ENCODE results near the gene UROC1.
A peak's percentile ranks its signal among the peaks of the same experiment; 100 is the strongest.

Gene UROC1

GRCh38 chr3:126512026-126512425, 5.5 kb downstream of the UROC1 start:
- no peak overlapping the region for H4K8ac ChIP-seq (ENCODE audit: low read length)
- no peak overlapping the region for H3K4me2 ChIP-seq (ENCODE audit: low read length, poor library complexity, severe bottlenecking)
- no peak for DNase-seq
- peaks cover 21 to 27% of the 10 kb centered on the region in 2 experiments for H3K27me3 ChIP-seq (ENCODE audit: control insufficient read depth in 1 of 2, insufficient read depth in 1 of 2, low read length in 2 of 2)
- H3K4me1 ChIP-seq (ENCODE audit: control insufficient read depth, insufficient read depth, low read depth, low read length) = peaks cover 4% of the 10 kb centered on the region
- H3K4ac ChIP-seq (ENCODE audit: low read depth in 1 of 2, low read length in 2 of 2) = no peak overlapping the region
- no peak overlapping the region for H3K18ac ChIP-seq (ENCODE audit: low read depth in 1 of 2, low read length in 2 of 2)
- no peak overlapping the region for H2AFZ ChIP-seq (ENCODE audit: low read depth, low read length)
- 74% methylated on average over 7 of the region's 7 CpGs for WGBS
- H3K23ac ChIP-seq (ENCODE audit: low read length in 2 of 2) = no peak overlapping the region
- no peak overlapping the region for H4K91ac ChIP-seq (ENCODE audit: low read length)
- no peak overlapping the region for H2BK120ac ChIP-seq (ENCODE audit: low read depth, low read length)
- no peaks in the 10 kb centered on the region for H3K79me1 ChIP-seq (replicated peaks; ENCODE audit: low read length, poor library complexity, severe bottlenecking)
- H3K36me3 ChIP-seq (ENCODE audit: control insufficient read depth in 1 of 2, insufficient read depth in 2 of 2, low read depth in 1 of 2, low read length in 2 of 2) = no peaks in the 10 kb centered on the region
- H3K27ac ChIP-seq (ENCODE audit: low read length, poor library complexity, severe bottlenecking) = no peak overlapping the region
- no peak overlapping the region for H2AK5ac ChIP-seq (ENCODE audit: low read length, severe bottlenecking)
- no peak overlapping the region for H2BK15ac ChIP-seq (ENCODE audit: low read depth, poor library complexity, severe bottlenecking)
- H2BK5ac ChIP-seq (ENCODE audit: low read depth, low read length, poor library complexity, severe bottlenecking) = no peak overlapping the region
- H3K4me3 ChIP-seq (ENCODE audit: insufficient read depth in 1 of 2, low read depth in 1 of 2, low read length in 2 of 2) = no peak overlapping the region
- no peaks in the 10 kb centered on the region for H3K9me3 ChIP-seq (ENCODE audit: control insufficient read depth, low read length)
- peak overlapping the region in 1 of 2 experiments; percentile 4 for H3K14ac ChIP-seq (ENCODE audit: low read length in 2 of 2)
- H2BK12ac ChIP-seq (ENCODE audit: low read length in 2 of 2) = no peak overlapping the region
- no peak overlapping the region for H3K9ac ChIP-seq (ENCODE audit: low read length)

GRCh38 chr3:126511291-126511690, 6.3 kb downstream of the UROC1 start:
- no peak overlapping the region for H3K14ac ChIP-seq (ENCODE audit: low read length in 2 of 2)
- no peak overlapping the region for H3K4me3 ChIP-seq (ENCODE audit: insufficient read depth in 1 of 2, low read depth in 1 of 2, low read length in 2 of 2)

GRCh38 chr3:126510308-126510910, 7.2 kb downstream of the UROC1 start:
- no peak overlapping the region for H3K9ac ChIP-seq (ENCODE audit: low read length)
- H2AFZ ChIP-seq (ENCODE audit: low read depth, low read length) = no peak overlapping the region
- H2BK120ac ChIP-seq (ENCODE audit: low read depth, low read length) = no peak overlapping the region
- no peak overlapping the region for H3K4me3 ChIP-seq (ENCODE audit: insufficient read depth in 1 of 2, low read depth in 1 of 2, low read length in 2 of 2)
- H3K79me1 ChIP-seq (replicated peaks; ENCODE audit: low read length, poor library complexity, severe bottlenecking) = no peaks in the 10 kb centered on the region
- no peak overlapping the region for H2BK12ac ChIP-seq (ENCODE audit: low read length in 2 of 2)
- no peaks in the 10 kb centered on the region for H3K9me3 ChIP-seq (ENCODE audit: control insufficient read depth, low read length)
- no peak overlapping the region for H3K14ac ChIP-seq (ENCODE audit: low read length in 2 of 2)
- no peak overlapping the region for H2AK5ac ChIP-seq (ENCODE audit: low read length, severe bottlenecking)
- no peak overlapping the region for H2BK15ac ChIP-seq (ENCODE audit: low read depth, poor library complexity, severe bottlenecking)
- no peak overlapping the region for H4K8ac ChIP-seq (ENCODE audit: low read length)
- no peak overlapping the region for H3K4ac ChIP-seq (ENCODE audit: low read depth in 1 of 2, low read length in 2 of 2)
- H3K27me3 ChIP-seq (ENCODE audit: control insufficient read depth in 1 of 2, insufficient read depth in 1 of 2, low read length in 2 of 2) = peaks cover 21 to 35% of the 10 kb centered on the region in 2 experiments
- DNase-seq = no peak
- H4K91ac ChIP-seq (ENCODE audit: low read length) = no peak overlapping the region
- WGBS = 93% methylated on average over 22 of the region's 22 CpGs
- peaks cover 4% of the 10 kb centered on the region for H3K4me1 ChIP-seq (ENCODE audit: control insufficient read depth, insufficient read depth, low read depth, low read length)
- no peak overlapping the region for H3K23ac ChIP-seq (ENCODE audit: low read length in 2 of 2)
- H3K18ac ChIP-seq (ENCODE audit: low read depth in 1 of 2, low read length in 2 of 2) = no peak overlapping the region
- H3K4me2 ChIP-seq (ENCODE audit: low read length, poor library complexity, severe bottlenecking) = no peak overlapping the region
- no peak overlapping the region for H3K27ac ChIP-seq (ENCODE audit: low read length, poor library complexity, severe bottlenecking)
- H2BK5ac ChIP-seq (ENCODE audit: low read depth, low read length, poor library complexity, severe bottlenecking) = no peak overlapping the region
- no peaks in the 10 kb centered on the region for H3K36me3 ChIP-seq (ENCODE audit: control insufficient read depth in 1 of 2, insufficient read depth in 2 of 2, low read depth in 1 of 2, low read length in 2 of 2)

More at GRCh38 chr3:126511291-126511690, 6.3 kb downstream of the UROC1 start:
- Histone ChIP-seq H2BK120ac (ENCODE audit: low read depth, low read length) (no peak overlapping the region), H3K36me3 (ENCODE audit: control insufficient read depth in 1 of 2, insufficient read depth in 2 of 2, low read depth in 1 of 2, low read length in 2 of 2) (no peaks in the 10 kb centered on the region), H3K18ac (ENCODE audit: low read depth in 1 of 2, low read length in 2 of 2) (no peak overlapping the region), H2BK5ac (ENCODE audit: low read depth, low read length, poor library complexity, severe bottlenecking) (no peak overlapping the region), H2BK12ac (ENCODE audit: low read length in 2 of 2) (no peak overlapping the region), H4K8ac (ENCODE audit: low read length) (no peak overlapping the region), H3K4ac (ENCODE audit: low read depth in 1 of 2, low read length in 2 of 2) (no peak overlapping the region), H2BK15ac (ENCODE audit: low read depth, poor library complexity, severe bottlenecking) (no peak overlapping the region), H3K27me3 (ENCODE audit: control insufficient read depth in 1 of 2, insufficient read depth in 1 of 2, low read length in 2 of 2) (peaks cover 21 to 30% of the 10 kb centered on the region in 2 experiments), H3K79me1 (replicated peaks; ENCODE audit: low read length, poor library complexity, severe bottlenecking) (no peaks in the 10 kb centered on the region), H3K4me1 (ENCODE audit: control insufficient read depth, insufficient read depth, low read depth, low read length) (peaks cover 4% of the 10 kb centered on the region), H3K23ac (ENCODE audit: low read length in 2 of 2) (no peak overlapping the region), H2AK5ac (ENCODE audit: low read length, severe bottlenecking) (no peak overlapping the region), H3K9me3 (ENCODE audit: control insufficient read depth, low read length) (no peaks in the 10 kb centered on the region), H3K9ac (ENCODE audit: low read length) (no peak overlapping the region), H3K27ac (ENCODE audit: low read length, poor library complexity, severe bottlenecking) (no peak overlapping the region), H3K4me2 (ENCODE audit: low read length, poor library complexity, severe bottlenecking) (no peak overlapping the region), H2AFZ (ENCODE audit: low read depth, low read length) (no peak overlapping the region), H4K91ac (ENCODE audit: low read length) (no peak overlapping the region)
- no peak for DNase-seq
- WGBS = 85% methylated on average over 2 of the region's 7 CpGs

- H3K27me3 ChIP-seq (ENCODE audit: control insufficient read depth in 1 of 2, insufficient read depth in 1 of 2, low read length in 2 of 2) = peaks cover 21 to 41% of the 10 kb centered on the region in 2 experiments
Measured at GRCh38 chr3:126509597-126510307, 7.8 kb downstream of the UROC1 start.

More at GRCh38 chr3:126509597-126510307, 7.8 kb downstream of the UROC1 start:
- no peaks in the 10 kb centered on the region for H3K9me3 ChIP-seq (ENCODE audit: control insufficient read depth, low read length)
- peaks cover 4% of the 10 kb centered on the region for H3K4me1 ChIP-seq (ENCODE audit: control insufficient read depth, insufficient read depth, low read depth, low read length)
- no peak overlapping the region for H4K91ac ChIP-seq (ENCODE audit: low read length)
- H3K79me1 ChIP-seq (replicated peaks; ENCODE audit: low read length, poor library complexity, severe bottlenecking) = no peaks in the 10 kb centered on the region
- H2AK5ac ChIP-seq (ENCODE audit: low read length, severe bottlenecking) = no peak overlapping the region
- H3K27ac ChIP-seq (ENCODE audit: low read length, poor library complexity, severe bottlenecking) = no peak overlapping the region
- no peak overlapping the region for H3K9ac ChIP-seq (ENCODE audit: low read length)
- H3K36me3 ChIP-seq (ENCODE audit: control insufficient read depth in 1 of 2, insufficient read depth in 2 of 2, low read depth in 1 of 2, low read length in 2 of 2) = no peaks in the 10 kb centered on the region
- DNase-seq = no peak
- 83% methylated on average over 18 of the region's 18 CpGs for WGBS
- H4K8ac ChIP-seq (ENCODE audit: low read length) = no peak overlapping the region
- H3K4ac ChIP-seq (ENCODE audit: low read depth in 1 of 2, low read length in 2 of 2) = no peak overlapping the region
- H3K4me3 ChIP-seq (ENCODE audit: insufficient read depth in 1 of 2, low read depth in 1 of 2, low read length in 2 of 2) = no peak overlapping the region
- no peak overlapping the region for H2BK12ac ChIP-seq (ENCODE audit: low read length in 2 of 2)
- no peak overlapping the region for H3K14ac ChIP-seq (ENCODE audit: low read length in 2 of 2)
- H2AFZ ChIP-seq (ENCODE audit: low read depth, low read length) = no peak overlapping the region
- no peak overlapping the region for H2BK15ac ChIP-seq (ENCODE audit: low read depth, poor library complexity, severe bottlenecking)
- no peak overlapping the region for H3K4me2 ChIP-seq (ENCODE audit: low read length, poor library complexity, severe bottlenecking)
- no peak overlapping the region for H2BK5ac ChIP-seq (ENCODE audit: low read depth, low read length, poor library complexity, severe bottlenecking)
- H2BK120ac ChIP-seq (ENCODE audit: low read depth, low read length) = no peak overlapping the region
- H3K18ac ChIP-seq (ENCODE audit: low read depth in 1 of 2, low read length in 2 of 2) = no peak overlapping the region
- no peak overlapping the region for H3K23ac ChIP-seq (ENCODE audit: low read length in 2 of 2)
